T-cell (primary cell): Measurements from ENCODE around the gene CYP26B1. TPM values are rescaled to one million over a fixed set of nuclear protein-coding genes. Genes with fewer than 3 reads are reported as not detected.

Experiments used
- ATAC-seq, 4 experiments: fragments of 200-7000 bp in 3 of 4; fragments of 150-1000 bp in 1 of 4; cut with Tn5 transposase; replicated peaks in 1 of 4; 1 replicate in 3 of 4; 2 replicates in 1 of 4; pipeline ENCODE4 v1.10.0; 2021; ENCODE audit warnings: moderate library complexity in 3 of 4, mild to moderate bottlenecking in 2 of 4, moderate number of reproducible peaks in 1 of 4
- CTCF ChIA-PET, 2 donors: fragments of 300-600 bp; sonication (Branson Sonifier 250); formaldehyde crosslinking; loops; one replicate each; lab custom pipeline; 2022; ENCODE audit warnings: antibody characterized with exemption in 2 of 2; lab: Charles Lee
- POLR2A ChIA-PET, 2 donors: fragments of 300-600 bp; sonication (Branson Sonifier 250); formaldehyde crosslinking; loops; one replicate each; lab custom pipeline; 2022; ENCODE audit warnings: antibody characterized with exemption in 2 of 2; lab: Charles Lee
- DNase-seq, 35 experiments: peaks; one replicate each; pipeline versions ENCODE4 v3.0.0 to v3.0.0-alpha.2; 2013 to 2023
- H3K27ac ChIP-seq: one replicate; pipeline ENCODE4 v1.5.1; 2013; ENCODE audit warnings: low read length
- H3K27me3 ChIP-seq, 2 experiments: replicated peaks in 1 of 2; 1 replicate in 1 of 2; 2 replicates in 1 of 2; pipeline versions ENCODE4 v1.6.1 to v1.7.0; 2013; ENCODE audit warnings: low read length in 1 of 2, mixed read lengths in 1 of 2; ENCODE audit not compliant: control insufficient read depth in 2 of 2, insufficient read depth in 2 of 2; ENCODE audit errors: extremely low read depth in 1 of 2
- H3K36me3 ChIP-seq, 2 donors: 1 replicate in 1 of 2; 2 replicates in 1 of 2; pipeline versions ENCODE4 v1.6.1 to v1.7.0; 2013; ENCODE audit warnings: low read length in 1 of 2; ENCODE audit not compliant: control insufficient read depth in 2 of 2, insufficient read depth in 1 of 2; ENCODE audit errors: extremely low read depth in 1 of 2
- H3K4me1 ChIP-seq, 2 experiments: 1 replicate in 1 of 2; 2 replicates in 1 of 2; pipeline versions ENCODE4 v1.6.1 to v1.7.0; 2013; ENCODE audit warnings: low read length in 2 of 2, mixed read lengths in 1 of 2; ENCODE audit not compliant: insufficient read depth in 2 of 2, control insufficient read depth in 1 of 2; ENCODE audit errors: extremely low read depth in 1 of 2
- H3K4me3 ChIP-seq, 2 donors: 1 replicate in 1 of 2; 2 replicates in 1 of 2; pipeline versions ENCODE4 v1.5.1 to v1.7.0; 2013; ENCODE audit warnings: mild to moderate bottlenecking in 2 of 2, low read length in 1 of 2, moderate library complexity in 1 of 2; ENCODE audit not compliant: control insufficient read depth in 1 of 2; ENCODE audit errors: extremely low read depth in 1 of 2
- H3K9me3 ChIP-seq: 2 replicates; pipeline ENCODE4 v1.7.0; 2013
- H3K27ac Mint-ChIP-seq, 2 donors: one replicate each; pipeline ENCODE4 v1.8.0; 2020 to 2021; ENCODE audit warnings: mild to moderate bottlenecking in 2 of 2, mixed read lengths in 2 of 2
- H3K27me3 Mint-ChIP-seq, 2 donors: one replicate each; pipeline ENCODE4 v1.8.0; 2021 to 2022; ENCODE audit warnings: mixed read lengths in 2 of 2
- H3K36me3 Mint-ChIP-seq: one replicate; pipeline ENCODE4 v1.8.0; 2021; ENCODE audit warnings: mixed read lengths
- H3K4me1 Mint-ChIP-seq, 3 donors: one replicate each; pipeline ENCODE4 v1.8.0; 2020 to 2022; ENCODE audit warnings: mixed read lengths in 3 of 3, mild to moderate bottlenecking in 1 of 3
- H3K4me3 Mint-ChIP-seq, 3 donors: one replicate each; pipeline ENCODE4 v1.8.0; 2020 to 2022; ENCODE audit warnings: mild to moderate bottlenecking in 3 of 3, mixed read lengths in 3 of 3, moderate library complexity in 3 of 3
- H3K9me3 Mint-ChIP-seq, 3 donors: one replicate each; pipeline ENCODE4 v1.8.0; 2020 to 2022; ENCODE audit warnings: mixed read lengths in 3 of 3
- WGBS: methylation state at CpG from one replicate; pipeline ENCODE4 v1.1.5; 2013; ENCODE audit warnings: missing lambda C conversion rate; ENCODE audit not compliant: insufficient coverage; 5-methylcytosine and 5-hydroxymethylcytosine counted together
- total RNA-seq, 35 experiments: library from RNA in 6 of 35; stranded (reverse) in 6 of 35; fragments of 120-200 nt in 1 of 35; gene quantifications; one replicate each; pipeline versions ENCODE4 v1.2.1 to v1.2.4 and lab custom pipeline; 2013 to 2026

CYP26B1 gene
- total RNA-seq, 5 donors from 2014 or later (not counting 1 experiment from before 2014, with no cell fraction given) = 0.06 TPM; not detected in 4

- ChIA-PET CTCF (interaction anchor here in 1 of 2 donors (0.6 kb wide), 1 partner anchor 12 kb away, joined by 3 read pairs; no protein-coding TSS in a partner anchor), POLR2A (no interaction called here)
- Mint-ChIP-seq H3K36me3 (no peaks in the 10 kb centered on the region), H3K27ac (no peak overlapping the region), H3K4me1 (peaks cover 6 to 17% (median 14%) of the 10 kb centered on the region in 3 donors), H3K4me3 (no peak overlapping the region), H3K27me3 (peaks cover 17 to 32% of the 10 kb centered on the region in 2 donors), H3K9me3 (no peaks in the 10 kb centered on the region)
- ATAC-seq (no peak), DNase-seq (peak in 1 of 35 experiments; percentile 6)
- Histone ChIP-seq H3K9me3 (no peaks in the 10 kb centered on the region), H3K4me1 (peaks cover 0 to 27% of the 10 kb centered on the region in 2 experiments), H3K36me3 (no peaks in the 10 kb centered on the region), H3K4me3 (no peak overlapping the region), H3K27ac (no peak overlapping the region), H3K27me3 (peaks cover 0 to 53% of the 10 kb centered on the region in 2 experiments)
- no CpG with 5 or more reads among the region's 4 CpGs for WGBS
Observed at GRCh38 chr2:72140621-72140960, 7.1 kb downstream of the CYP26B1 start.

GRCh38 chr2:72139874-72140620 is 7.6 kb downstream of the CYP26B1 start:
- ChIA-PET CTCF (interaction anchor here in 1 of 2 donors (0.6 kb wide), 1 partner anchor 12 kb away, joined by 3 read pairs; no protein-coding TSS in a partner anchor), POLR2A (no interaction called here)
- ATAC-seq (no peak), DNase-seq (peak in 2 of 35 experiments; percentile 9 to 21)
- peaks cover 15 to 27% of the 10 kb centered on the region in 2 donors for H3K27me3 Mint-ChIP-seq
- H3K27ac Mint-ChIP-seq = no peak overlapping the region
- 80% methylated on average over 10 of the region's 14 CpGs for WGBS
- H3K36me3 Mint-ChIP-seq = no peaks in the 10 kb centered on the region
- no peak overlapping the region for H3K4me3 Mint-ChIP-seq
- H3K9me3 Mint-ChIP-seq = no peaks in the 10 kb centered on the region
- no peaks in the 10 kb centered on the region for H3K36me3 ChIP-seq
- peaks cover under 1 to 13% (median 9%) of the 10 kb centered on the region in 3 donors for H3K4me1 Mint-ChIP-seq
- H3K4me3 ChIP-seq = no peak overlapping the region
- peaks cover 0 to 49% of the 10 kb centered on the region in 2 experiments for H3K27me3 ChIP-seq
- H3K27ac ChIP-seq = no peak overlapping the region
- H3K9me3 ChIP-seq = no peaks in the 10 kb centered on the region
- H3K4me1 ChIP-seq = peaks cover 0 to 22% of the 10 kb centered on the region in 2 experiments

- H3K9me3 ChIP-seq = no peaks in the 10 kb centered on the region
- WGBS = 81% methylated on average over 5 of the region's 8 CpGs
- peaks cover 0 to 16% of the 10 kb centered on the region in 2 experiments for H3K4me1 ChIP-seq
- no peaks in the 10 kb centered on the region for H3K9me3 Mint-ChIP-seq
- no peaks in the 10 kb centered on the region for H3K36me3 Mint-ChIP-seq
- no peaks in the 10 kb centered on the region for H3K36me3 ChIP-seq
- H3K27ac ChIP-seq = no peak overlapping the region
- no peak overlapping the region for H3K27ac Mint-ChIP-seq
- ATAC-seq (no peak), DNase-seq (peak in 1 of 35 experiments; percentile 21)
- H3K4me1 Mint-ChIP-seq = peaks cover 0 to 11% (median 8%) of the 10 kb centered on the region in 3 donors
- ChIA-PET CTCF (no interaction called here), POLR2A (no interaction called here)
- peaks cover 15 to 25% of the 10 kb centered on the region in 2 donors for H3K27me3 Mint-ChIP-seq
- no peak overlapping the region for H3K4me3 ChIP-seq
- H3K4me3 Mint-ChIP-seq = no peak overlapping the region
- H3K27me3 ChIP-seq = peaks cover 0 to 48% of the 10 kb centered on the region in 2 experiments
Observed at GRCh38 chr2:72139471-72139873, 8.2 kb downstream of the CYP26B1 start.

- peaks cover 0 to 8% (median 5%) of the 10 kb centered on the region in 3 donors for H3K4me1 Mint-ChIP-seq
- ChIA-PET CTCF (no interaction called here), POLR2A (no interaction called here)
- WGBS = 93% methylated on average over 4 of the region's 14 CpGs
- Histone ChIP-seq H3K36me3 (no peaks in the 10 kb centered on the region), H3K9me3 (no peaks in the 10 kb centered on the region), H3K4me1 (peaks cover 0 to 12% of the 10 kb centered on the region in 2 experiments), H3K4me3 (no peak overlapping the region), H3K27me3 (peaks cover 0 to 43% of the 10 kb centered on the region in 2 experiments), H3K27ac (no peak overlapping the region)
- peak in 1 of 35 experiments; percentile 18 for DNase-seq
- H3K9me3 Mint-ChIP-seq = no peaks in the 10 kb centered on the region
- no peak overlapping the region for H3K27ac Mint-ChIP-seq
- H3K36me3 Mint-ChIP-seq = no peaks in the 10 kb centered on the region
- H3K27me3 Mint-ChIP-seq = peaks cover 12 to 23% of the 10 kb centered on the region in 2 donors
- no peak for ATAC-seq
- no peak overlapping the region for H3K4me3 Mint-ChIP-seq
Observed at GRCh38 chr2:72138921-72139381, 8.7 kb downstream of the CYP26B1 start.

- Histone ChIP-seq H3K9me3 (no peaks in the 10 kb centered on the region), H3K4me1 (peaks cover 0 to 6% of the 10 kb centered on the region in 2 experiments), H3K36me3 (no peaks in the 10 kb centered on the region), H3K4me3 (no peak overlapping the region), H3K27me3 (peaks cover 0 to 38% of the 10 kb centered on the region in 2 experiments), H3K27ac (no peak overlapping the region)
- Mint-ChIP-seq H3K27ac (no peak overlapping the region), H3K9me3 (no peaks in the 10 kb centered on the region), H3K36me3 (no peaks in the 10 kb centered on the region), H3K4me1 (peaks cover 0 to 2% (median 0%) of the 10 kb centered on the region in 3 donors), H3K4me3 (no peak overlapping the region), H3K27me3 (peaks cover 6 to 16% of the 10 kb centered on the region in 2 donors)
- ChIA-PET CTCF (interaction anchor here in 1 of 2 donors (1.0 kb wide), 1 partner anchor 10 kb away, joined by 3 read pairs; no protein-coding TSS in a partner anchor), POLR2A (no interaction called here)
- 76% methylated on average over 21 of the region's 24 CpGs for WGBS
- ATAC-seq (no peak), DNase-seq (peak in 1 of 35 experiments; percentile 18)
Observed at GRCh38 chr2:72138011-72138881, 9.4 kb downstream of the CYP26B1 start.
